ENCODE measurements around the gene PTGR2. TPM values are rescaled to one million over a fixed set of nuclear protein-coding genes. Genes with fewer than 3 reads are reported as not detected.

The PTGR2 gene
- total RNA-seq, 1 experiment from 2014 or later = 6.7 TPM

DNA sequence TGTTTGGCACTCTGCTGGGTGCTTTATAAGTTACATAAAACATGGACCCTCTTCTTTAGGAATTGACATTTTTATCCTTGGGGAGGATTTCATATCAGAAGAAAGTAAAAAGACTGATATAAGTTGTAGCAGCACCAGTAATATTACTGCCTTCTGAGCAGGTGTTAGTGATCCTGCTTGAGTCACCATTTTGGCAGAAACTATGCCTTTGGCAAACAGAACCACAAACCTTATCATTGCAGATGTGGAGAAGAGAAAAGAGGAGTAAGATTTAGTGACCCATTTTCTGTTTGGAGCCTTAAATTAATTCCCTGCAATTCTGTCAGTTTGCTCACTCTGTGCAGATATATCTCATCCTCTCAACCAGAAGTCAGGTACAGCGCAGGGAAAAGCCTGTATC lies 58.0 kb downstream of the PTGR2 start:
- no peak overlapping the region for H4K5ac ChIP-seq (ENCODE audit: insufficient read length, low read depth, low read length)

More for the DNA sequence above, 58.0 kb downstream of the PTGR2 start:
- Histone ChIP-seq H2BK120ac (ENCODE audit: low read depth, low read length, poor library complexity, severe bottlenecking) (no peak overlapping the region), H3K79me2 (ENCODE audit: insufficient read depth, low read length) (no peaks in the 10 kb centered on the region), H3K23ac (ENCODE audit: insufficient read length, low read depth, low read length) (no peak overlapping the region), H3K56ac (ENCODE audit: insufficient read length, low read depth, low read length) (no peak overlapping the region), H3T11ph (ENCODE audit: low read length) (no peak overlapping the region), H2BK12ac (ENCODE audit: insufficient read length, low read depth, low read length) (no peak overlapping the region), H2AFZ (ENCODE audit: low read length) (no peak overlapping the region), H3K18ac (ENCODE audit: insufficient read length, low read depth, low read length) (no peak overlapping the region), H4K8ac (replicated peaks; ENCODE audit: insufficient read length, low read depth, low read length) (no peak overlapping the region), H3K23me2 (ENCODE audit: insufficient read length, low read depth, low read length, poor library complexity, severe bottlenecking) (no peaks in the 10 kb centered on the region), H3K4me1 (ENCODE audit: insufficient read depth, low read length) (no peaks in the 10 kb centered on the region), H4K20me1 (ENCODE audit: control insufficient read depth, insufficient read depth, insufficient read length) (no peaks in the 10 kb centered on the region), H3K27ac (ENCODE audit: insufficient read length, low read depth, low read length) (no peak overlapping the region), H3K4ac (ENCODE audit: low read depth, low read length) (no peak overlapping the region), H3K14ac (ENCODE audit: insufficient read depth, low read length) (no peak overlapping the region), H3K79me1 (ENCODE audit: insufficient read depth, low read depth, low read length, poor library complexity, severe bottlenecking) (peaks cover 3% of the 10 kb centered on the region), H3K4me2 (ENCODE audit: insufficient read depth, insufficient read length, low read length) (no peak overlapping the region), H3K27me3 (ENCODE audit: insufficient read depth, low read length) (no peaks in the 10 kb centered on the region), H2BK20ac (ENCODE audit: low read depth, low read length, poor library complexity, severe bottlenecking) (no peak overlapping the region), H3K9me3 (ENCODE audit: control insufficient read depth, low read depth, low read length) (no peaks in the 10 kb centered on the region), H2AK5ac (ENCODE audit: insufficient read length, low read length) (no peak overlapping the region), H2BK5ac (ENCODE audit: insufficient read length, low read length) (no peak overlapping the region), H2BK15ac (ENCODE audit: low read depth, low read length) (no peak overlapping the region), H3K9ac (ENCODE audit: extremely low read depth, insufficient read length, low read length) (no peak overlapping the region), H4K91ac (ENCODE audit: insufficient read length, low read depth, low read length) (no peak overlapping the region)
- H3K9me3 Mint-ChIP-seq = peaks cover 3 to 4% of the 10 kb centered on the region in 2 experiments; a peak in 2 of 5 replicates
- no peaks in the 10 kb centered on the region for H3K27me3 Mint-ChIP-seq (ENCODE audit: low read depth)
- WGBS (ENCODE audit: extremely low coverage, insufficient read length, low lambda C conversion rate) = no CpG with 5 or more reads among the region's 1 CpG
- H3K27ac Mint-ChIP-seq = no peak overlapping the region
- H3K36me3 Mint-ChIP-seq (ENCODE audit: insufficient read depth in 1 of 3, low read depth in 3 of 3) = peaks cover 40 to 76% (median 67%) of the 10 kb centered on the region in 3 experiments
- H3K4me3 Mint-ChIP-seq = no peak overlapping the region
- no peaks in the 10 kb centered on the region for H3K4me1 Mint-ChIP-seq
- TF ChIP-seq, protein P1, sequence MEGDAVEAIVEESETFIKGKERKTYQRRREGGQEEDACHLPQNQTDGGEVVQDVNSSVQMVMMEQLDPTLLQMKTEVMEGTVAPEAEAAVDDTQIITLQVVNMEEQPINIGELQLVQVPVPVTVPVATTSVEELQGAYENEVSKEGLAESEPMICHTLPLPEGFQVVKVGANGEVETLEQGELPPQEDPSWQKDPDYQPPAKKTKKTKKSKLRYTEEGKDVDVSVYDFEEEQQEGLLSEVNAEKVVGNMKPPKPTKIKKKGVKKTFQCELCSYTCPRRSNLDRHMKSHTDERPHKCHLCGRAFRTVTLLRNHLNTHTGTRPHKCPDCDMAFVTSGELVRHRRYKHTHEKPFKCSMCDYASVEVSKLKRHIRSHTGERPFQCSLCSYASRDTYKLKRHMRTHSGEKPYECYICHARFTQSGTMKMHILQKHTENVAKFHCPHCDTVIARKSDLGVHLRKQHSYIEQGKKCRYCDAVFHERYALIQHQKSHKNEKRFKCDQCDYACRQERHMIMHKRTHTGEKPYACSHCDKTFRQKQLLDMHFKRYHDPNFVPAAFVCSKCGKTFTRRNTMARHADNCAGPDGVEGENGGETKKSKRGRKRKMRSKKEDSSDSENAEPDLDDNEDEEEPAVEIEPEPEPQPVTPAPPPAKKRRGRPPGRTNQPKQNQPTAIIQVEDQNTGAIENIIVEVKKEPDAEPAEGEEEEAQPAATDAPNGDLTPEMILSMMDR (conservative IDR thresholded peaks at IDR 0.05) = no peak
- no peak for DNase-seq
